GM10847 (cell line): ENCODE results near the gene KCTD17.

Source experiments
- POLR2A ChIP-seq: IDR thresholded peaks from 2 replicates; pipeline ENCODE4 v1.6.1; 2011; ENCODE audit not compliant: insufficient read length; ENCODE audit errors: extremely low read depth

Gene KCTD17

GRCh38 chr22:37090920-37091695 lies 39.6 kb downstream of the KCTD17 start:
- no peak for TF ChIP-seq POLR2A

- no peak for TF ChIP-seq POLR2A
These were observed 40.5 kb downstream of the KCTD17 start for GRCh38 chr22:37091994-37092393.

DNA sequence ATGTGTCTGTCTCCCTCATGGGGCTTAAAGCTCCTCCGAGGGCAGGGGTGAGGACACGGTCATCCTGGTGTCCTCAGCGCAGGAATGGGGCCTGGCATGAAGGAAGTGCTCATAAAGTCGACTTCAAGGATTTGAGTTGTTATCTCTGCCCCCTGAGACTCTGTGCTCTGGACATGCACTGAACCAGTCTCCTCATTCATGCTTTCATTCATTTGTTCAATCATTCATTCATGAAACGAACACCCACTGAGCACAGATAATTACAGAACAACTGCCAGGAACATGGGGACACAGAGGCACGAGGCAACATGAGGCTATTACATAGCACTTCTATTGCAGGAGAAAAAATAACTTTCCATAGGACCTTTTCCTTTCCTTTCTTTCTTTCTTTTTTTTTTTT lies 41.5 kb downstream of the KCTD17 start:
- no peak for TF ChIP-seq POLR2A

DNA sequence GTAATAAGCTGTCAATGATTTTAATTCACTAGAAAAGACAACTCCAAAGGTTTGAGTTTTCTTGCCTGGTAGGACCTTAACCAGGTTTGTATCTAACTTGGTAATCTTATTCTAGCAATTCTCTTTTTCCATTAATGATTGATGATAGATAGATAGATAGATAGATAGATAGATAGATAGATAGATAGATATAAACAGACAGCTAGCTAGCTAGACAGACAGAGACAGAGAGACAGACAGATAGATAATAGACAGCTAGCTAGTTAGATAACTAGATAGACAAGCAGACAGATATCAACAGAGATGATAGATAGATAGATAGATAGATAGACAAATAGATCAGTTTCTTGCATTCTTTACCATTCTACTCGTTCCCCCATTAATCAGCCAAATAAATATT lies 42.7 kb downstream of the KCTD17 start:
- no peak for TF ChIP-seq POLR2A

GRCh38 chr22:37095113-37095512 lies 43.6 kb downstream of the KCTD17 start:
- no peak for TF ChIP-seq POLR2A

GRCh38 chr22:37097346-37097745 lies 45.8 kb downstream of the KCTD17 start:
- TF ChIP-seq POLR2A, result no peak

DNA sequence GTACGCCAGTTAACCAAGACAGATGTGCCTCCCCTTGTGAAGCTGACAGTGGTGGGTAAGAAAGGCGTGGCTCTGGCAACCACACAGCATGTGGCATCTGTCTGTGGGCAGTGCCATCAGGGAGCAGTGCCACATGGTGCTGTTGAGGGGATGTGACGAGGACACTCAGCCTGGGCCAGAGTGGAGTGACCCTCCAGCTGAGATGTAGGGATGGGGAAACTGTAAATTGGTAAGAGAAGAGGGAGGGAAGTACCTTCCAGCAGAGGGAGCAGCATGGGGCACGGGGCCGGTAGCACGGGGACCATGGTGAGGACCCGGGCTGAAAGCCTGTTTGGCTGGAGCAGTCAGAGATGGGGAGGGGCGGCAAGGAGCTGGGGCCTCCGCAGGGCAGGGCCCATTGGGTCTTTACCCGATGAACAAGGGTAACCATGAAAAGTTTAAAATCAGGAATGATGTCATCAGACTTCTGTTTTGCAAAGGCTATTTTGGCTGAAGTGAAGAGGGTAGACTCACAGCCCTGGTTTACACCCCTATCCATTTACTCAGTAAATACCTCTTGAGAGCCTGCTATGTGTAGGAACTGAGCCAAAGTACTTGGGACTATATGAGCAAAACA lies 47.5 kb downstream of the KCTD17 start:
- no peak for TF ChIP-seq POLR2A

DNA sequence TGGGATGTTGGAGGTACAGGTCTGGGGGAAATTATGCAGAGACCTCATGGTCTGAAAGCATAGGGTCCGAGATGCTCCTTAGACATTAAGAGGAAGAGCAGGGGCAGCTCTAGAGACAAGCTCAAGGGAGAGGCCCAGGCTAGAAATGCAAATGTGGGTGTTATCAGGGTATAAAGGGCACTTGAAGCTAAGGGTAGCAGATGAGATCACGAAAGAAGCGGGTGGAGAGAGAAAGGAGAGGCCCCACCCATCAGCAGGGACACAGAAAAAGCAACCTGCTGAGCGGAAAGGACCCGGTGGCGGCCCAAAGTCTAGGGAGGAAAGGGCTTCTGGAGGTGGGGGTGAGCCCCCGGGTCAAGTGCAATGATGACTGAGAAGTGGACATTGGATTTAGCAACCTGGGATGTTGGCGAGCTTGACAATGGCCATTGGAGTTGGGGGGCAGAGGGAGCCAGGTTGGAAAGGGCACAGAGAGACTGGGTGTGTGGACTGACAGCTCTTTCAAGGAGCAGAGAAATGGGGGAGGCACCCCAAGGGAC lies 49.1 kb downstream of the KCTD17 start:
- TF ChIP-seq POLR2A, result no peak

GRCh38 chr22:37101311-37102066 lies 49.9 kb downstream of the KCTD17 start:
- no peak for TF ChIP-seq POLR2A

DNA sequence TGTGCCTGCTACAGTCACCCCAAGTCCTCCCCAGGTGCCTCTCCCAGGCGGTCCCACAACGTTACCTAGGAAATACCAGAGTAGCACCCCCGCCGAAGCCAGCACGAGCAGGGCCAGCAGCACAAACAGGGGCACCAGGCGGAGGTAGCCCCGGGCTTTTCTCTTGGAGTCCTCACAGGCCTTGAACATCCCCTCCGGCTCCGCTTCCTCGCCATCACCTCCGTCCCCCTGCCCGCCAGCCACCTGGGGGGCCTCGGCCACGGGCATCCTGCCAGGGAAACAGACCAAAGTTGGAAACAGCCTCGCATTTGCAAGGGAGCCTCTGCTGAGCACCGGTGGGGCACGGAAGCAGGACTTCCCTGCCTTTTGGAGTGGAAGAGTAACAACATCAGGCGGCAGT lies 51.6 kb downstream of the KCTD17 start:
- TF ChIP-seq POLR2A, result no peak

DNA sequence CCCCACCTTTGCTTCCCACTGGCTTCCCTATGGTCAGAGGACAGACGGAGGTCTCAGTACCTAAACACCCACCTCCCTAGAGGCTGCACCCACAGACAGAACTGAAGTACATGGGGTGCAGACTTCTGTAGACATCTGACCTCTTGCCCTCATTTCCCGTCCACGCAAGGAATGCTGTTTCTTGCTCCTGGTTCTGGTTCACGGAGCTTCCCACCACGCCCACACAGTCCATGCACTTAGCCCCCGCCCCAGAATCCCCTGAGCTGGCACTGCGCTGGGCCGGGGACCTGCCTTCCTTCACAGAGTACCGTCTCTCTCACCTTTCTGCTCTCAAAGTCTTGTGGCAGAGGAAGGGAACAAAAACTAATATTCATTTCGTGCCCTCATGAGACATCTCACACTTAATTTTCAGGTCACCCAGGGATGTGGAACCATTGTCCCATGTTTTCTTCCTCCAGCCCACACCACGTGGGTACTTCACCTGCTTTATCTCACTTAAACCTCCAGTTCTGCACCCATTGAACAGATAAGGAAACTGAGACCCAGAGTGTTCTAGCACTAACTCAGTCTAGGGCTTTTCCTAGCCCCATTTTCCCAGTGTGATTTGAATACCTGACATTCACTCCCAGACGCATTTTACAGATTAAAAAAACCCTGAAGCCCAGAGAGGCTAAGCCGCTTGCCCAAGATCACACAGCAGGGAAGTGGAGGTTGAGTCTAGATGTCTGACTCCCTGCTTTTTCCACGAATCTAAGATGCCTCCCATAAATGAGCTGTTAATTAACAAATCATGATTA lies 52.3 kb downstream of the KCTD17 start:
- no peak for TF ChIP-seq POLR2A

GRCh38 chr22:37105154-37105553 lies 53.6 kb downstream of the KCTD17 start:
- no peak for TF ChIP-seq POLR2A

DNA sequence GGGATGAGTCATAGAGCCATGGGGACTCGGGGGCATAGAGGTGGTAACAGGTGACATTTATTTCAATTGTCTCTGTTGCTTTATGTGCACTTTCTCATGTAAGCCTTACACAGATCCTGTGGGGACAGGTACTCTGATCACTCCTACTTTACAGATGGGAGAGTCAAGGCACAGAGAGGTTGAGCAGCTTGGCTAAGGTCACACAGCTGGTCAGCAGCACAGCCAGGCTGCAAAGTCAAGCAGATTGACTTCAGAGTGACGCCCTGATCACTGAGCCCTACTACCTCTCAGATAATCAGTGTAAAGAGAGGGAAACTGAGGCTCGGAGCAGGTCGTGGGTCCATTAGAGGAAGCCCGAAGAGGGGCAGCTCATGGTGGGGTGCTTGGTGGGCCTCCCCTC lies 54.4 kb downstream of the KCTD17 start:
- no peak for TF ChIP-seq POLR2A

- TF ChIP-seq POLR2A, result no peak
These were observed 56.5 kb downstream of the KCTD17 start for GRCh38 chr22:37107816-37108621.

DNA sequence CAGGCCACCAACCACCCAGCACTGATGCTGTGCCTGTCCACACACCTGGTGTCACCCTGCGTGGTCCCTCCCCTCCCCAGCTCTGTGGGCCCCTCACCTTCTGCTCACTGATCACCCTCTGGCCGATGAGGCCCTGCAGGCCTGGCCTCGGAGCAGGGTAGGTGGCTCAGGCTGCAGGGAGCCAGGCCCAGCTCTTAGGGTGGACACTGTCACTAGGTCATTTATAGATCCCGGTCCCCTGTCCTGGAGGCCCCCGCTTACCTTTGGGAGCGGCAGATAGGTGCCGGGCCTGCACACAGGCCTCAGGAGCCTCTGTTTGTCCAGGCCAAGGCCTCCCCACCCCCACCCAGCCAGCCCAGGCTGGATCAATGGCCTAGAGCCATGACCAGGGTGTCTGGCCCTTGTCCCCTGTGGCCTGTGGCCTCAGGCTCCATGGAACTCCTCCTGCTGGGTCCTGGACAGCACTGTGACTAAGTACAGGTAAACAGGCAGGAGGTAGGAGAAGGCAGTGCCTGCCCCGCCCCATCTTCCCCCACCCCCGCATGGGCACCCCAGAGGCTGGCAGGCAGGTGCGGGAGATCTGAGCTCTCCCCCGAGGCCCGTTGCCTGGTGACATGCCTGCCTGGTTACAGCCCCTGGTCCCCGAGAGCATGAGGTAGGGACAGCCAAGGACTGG lies 57.8 kb downstream of the KCTD17 start, which contains the start of gene TMPRSS6:
Gene TMPRSS6 (minus strand): TSS at position 472 of the 676 bp plus-strand sequence. CDS start 6,296 bp downstream, outside the sequence.
- TF ChIP-seq POLR2A, result no peak
